GM21717 (cell line): Measurements from ENCODE around the gene TCHHL1.
"Not testable (repeated sequence)": the region's sequence is repeated elsewhere in the genome, so short reads cannot be mapped to it uniquely, and the experiment has no call there.

Source experiments
- ATAC-seq: cut with Tn5 transposase; IDR thresholded peaks from one replicate; pipeline ENCODE4 v1.9.1; 2021; ENCODE audit warnings: mild to moderate bottlenecking, moderate library complexity; ENCODE audit not compliant: unreplicated experiment

TCHHL1 gene

DNA sequence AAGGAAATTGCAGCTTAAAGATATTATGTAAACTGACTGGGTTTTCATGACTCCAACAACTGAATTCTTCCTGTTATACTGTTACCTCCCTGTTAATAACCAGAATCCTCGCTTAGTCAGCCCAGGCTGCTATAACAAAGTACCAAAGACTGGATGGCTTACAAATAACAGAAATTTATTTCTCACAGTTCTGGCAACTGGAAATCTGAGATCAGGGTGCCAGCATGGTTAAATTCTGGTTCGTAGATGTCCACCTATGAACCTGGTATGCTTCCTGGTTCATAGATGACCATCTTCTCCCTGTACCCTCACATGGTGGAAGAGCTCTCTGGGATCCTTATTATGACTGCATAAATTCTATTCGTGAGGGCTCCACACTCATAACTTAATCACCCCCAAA lies 8.1 kb upstream of the TCHHL1 start:
- ATAC-seq: no peak

- no peak for ATAC-seq
These were observed 2.1 kb downstream of the TCHHL1 start for GRCh38 chr1:152086760-152087159.

DNA sequence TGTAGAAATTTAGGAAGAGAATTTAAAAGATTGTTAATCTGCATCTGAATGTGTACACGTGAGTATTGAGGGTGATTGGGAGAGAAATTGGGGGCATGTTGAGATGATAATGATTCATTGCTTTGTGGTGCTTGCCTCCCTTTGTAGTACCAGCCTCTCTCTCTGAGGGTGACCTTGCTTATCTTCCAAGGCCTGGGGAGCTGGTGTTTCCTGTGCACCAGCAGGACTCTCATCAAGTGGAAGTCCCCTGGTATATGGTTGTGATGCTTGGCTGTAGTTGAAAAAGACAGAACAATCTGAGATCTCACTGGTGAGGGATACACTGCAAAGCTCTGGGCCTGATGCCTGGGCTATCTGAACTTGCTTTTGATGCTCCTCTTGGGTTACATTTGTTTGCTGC lies 4.0 kb downstream of the TCHHL1 start:
- no peak for ATAC-seq

DNA sequence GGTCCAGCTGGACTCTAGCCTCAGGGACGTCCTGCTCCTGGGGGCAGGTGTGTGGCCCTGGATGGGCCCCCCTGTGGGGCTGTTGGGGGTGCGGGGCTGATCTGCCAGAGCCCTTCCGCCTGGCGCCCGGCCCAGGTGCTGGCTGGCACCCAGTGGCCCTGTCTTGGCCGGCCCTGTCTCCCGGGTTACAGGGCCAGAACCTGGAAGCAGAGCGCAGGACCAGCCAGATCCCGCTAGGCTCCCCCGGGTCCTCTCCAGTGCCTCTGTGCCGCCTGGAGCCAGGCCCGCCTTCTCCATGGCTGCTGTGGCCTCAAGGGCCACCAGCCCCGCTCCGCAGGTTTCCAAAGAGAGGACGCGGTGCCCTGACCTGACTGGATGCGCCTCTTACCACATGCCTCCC lies 7.8 kb downstream of the TCHHL1 start:
- ATAC-seq: not testable (repeated sequence)

DNA sequence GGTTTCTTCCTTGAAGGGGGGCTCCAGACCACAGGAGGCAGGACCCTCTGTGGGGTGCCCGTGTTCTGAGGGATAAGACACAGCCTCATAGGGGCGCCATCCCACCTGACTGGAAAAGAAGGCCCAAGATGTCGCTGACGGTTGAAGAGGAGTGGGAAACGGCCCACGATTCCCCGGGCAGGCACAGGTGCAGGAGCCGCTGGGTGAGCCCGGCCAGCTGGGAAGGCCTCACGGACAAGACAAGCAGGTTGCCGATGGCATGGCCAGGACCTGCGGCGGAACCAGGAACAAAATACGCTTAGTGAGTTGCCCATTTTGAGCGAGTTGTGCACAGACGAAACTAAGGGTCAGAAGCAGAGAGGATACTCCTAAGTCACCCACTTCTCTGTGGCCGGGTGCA lies 8.4 kb downstream of the TCHHL1 start:
- not testable (repeated sequence) for ATAC-seq

- ATAC-seq: no peak
These were observed 9.9 kb downstream of the TCHHL1 start for GRCh38 chr1:152078831-152079441.

GRCh38 chr1:152072311-152072710 lies 16.6 kb downstream of the TCHHL1 start:
- no peak for ATAC-seq

DNA sequence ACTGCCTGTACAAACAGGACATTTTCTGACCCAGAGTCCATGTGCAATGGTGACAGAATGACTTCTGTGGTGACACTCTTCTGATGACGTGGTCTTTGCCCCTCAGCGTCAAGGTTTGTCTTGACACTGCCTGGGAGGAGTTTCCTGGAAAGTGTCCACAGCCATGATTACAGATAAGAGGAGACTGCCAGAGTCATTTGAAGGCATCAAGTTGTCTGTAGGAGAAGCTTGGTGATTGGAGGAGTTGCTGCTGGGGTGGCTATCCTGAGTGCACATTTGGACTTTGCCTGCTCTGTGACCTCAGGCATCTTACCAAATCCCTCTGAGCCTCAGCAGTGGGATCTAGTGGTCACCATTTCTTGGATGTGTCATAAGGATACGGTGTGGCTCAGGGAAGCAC lies 17.7 kb downstream of the TCHHL1 start:
- no peak for ATAC-seq

DNA sequence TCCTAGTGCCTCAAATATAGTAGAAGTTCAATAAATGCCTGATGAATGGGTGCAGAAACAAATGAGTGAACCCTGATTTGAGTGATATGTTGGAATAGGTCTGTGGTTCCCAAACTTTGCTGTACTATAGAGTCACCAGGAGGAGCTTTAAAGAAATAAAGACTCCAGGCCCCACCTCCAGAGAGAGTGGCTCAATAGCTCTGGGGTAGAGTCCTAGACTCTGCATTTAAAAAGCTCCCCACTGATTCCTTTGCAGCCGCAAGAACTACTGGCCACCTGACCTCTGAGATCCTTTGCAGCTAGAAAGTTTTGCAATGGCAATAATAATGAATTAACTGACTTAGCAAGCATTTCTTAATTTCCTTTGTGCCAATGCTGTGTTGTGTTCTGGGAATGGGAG lies 20.9 kb downstream of the TCHHL1 start:
- ATAC-seq: no peak

DNA sequence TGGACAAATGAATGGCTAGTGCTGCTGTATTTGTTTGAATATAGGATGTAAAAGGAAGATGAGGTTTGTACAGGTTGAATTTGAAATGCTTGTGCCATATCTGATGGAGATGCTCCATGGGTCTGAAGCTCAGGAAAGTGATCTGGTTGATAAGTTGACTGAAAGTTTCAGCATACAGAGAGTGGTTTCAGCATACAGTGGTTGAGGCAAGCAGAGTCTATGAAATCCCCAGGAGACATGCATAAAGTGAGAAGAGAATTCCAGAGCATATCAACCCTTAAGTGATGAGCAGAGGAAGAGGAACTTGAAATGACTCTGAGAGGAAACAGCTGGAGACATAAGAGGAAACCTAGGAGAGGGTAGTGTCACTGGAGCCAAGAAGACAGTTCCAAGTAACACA lies 21.7 kb downstream of the TCHHL1 start:
- no peak for ATAC-seq

- ATAC-seq: no peak
These were observed 26.9 kb downstream of the TCHHL1 start for GRCh38 chr1:152061952-152062351.

DNA sequence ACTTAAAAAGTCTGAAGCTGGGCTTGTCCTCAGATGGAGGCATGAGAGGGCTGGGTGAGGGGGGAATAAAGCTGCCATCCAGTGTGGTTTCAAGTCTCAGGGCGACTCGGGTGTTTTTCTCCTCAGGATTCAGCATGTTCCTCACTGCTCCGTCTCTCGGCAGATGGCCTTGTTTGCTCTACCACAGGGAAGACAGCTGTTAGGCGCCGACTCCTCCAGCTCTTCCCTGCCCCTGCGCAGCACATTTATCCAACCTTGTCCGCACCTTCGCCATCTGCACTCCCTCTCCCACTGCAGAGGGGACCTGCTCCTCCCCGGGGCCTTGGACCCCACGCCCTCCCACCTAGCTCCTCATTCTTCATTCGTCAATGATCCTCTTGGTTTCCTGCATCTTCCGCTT lies 35.5 kb downstream of the TCHHL1 start:
- no peak for ATAC-seq

DNA sequence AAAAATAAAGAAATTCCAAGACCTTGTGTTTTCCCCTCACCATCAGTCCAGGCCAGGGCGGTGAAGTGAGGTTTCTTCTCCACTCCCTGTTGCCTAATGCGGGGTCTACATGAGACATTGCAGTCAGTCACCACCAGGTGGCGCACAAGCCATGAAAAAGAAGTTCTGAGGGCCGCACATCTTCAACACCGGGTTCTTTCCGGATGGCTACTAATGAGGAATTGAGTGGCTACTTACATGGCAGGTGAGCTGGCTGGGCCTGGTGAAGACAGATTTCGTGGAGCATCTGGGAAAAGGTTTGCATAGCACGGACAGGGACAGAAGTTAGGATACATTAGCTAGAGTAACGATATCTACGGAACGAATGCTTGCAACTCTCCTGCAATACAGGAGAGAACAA lies 36.3 kb downstream of the TCHHL1 start:
- ATAC-seq: no peak

DNA sequence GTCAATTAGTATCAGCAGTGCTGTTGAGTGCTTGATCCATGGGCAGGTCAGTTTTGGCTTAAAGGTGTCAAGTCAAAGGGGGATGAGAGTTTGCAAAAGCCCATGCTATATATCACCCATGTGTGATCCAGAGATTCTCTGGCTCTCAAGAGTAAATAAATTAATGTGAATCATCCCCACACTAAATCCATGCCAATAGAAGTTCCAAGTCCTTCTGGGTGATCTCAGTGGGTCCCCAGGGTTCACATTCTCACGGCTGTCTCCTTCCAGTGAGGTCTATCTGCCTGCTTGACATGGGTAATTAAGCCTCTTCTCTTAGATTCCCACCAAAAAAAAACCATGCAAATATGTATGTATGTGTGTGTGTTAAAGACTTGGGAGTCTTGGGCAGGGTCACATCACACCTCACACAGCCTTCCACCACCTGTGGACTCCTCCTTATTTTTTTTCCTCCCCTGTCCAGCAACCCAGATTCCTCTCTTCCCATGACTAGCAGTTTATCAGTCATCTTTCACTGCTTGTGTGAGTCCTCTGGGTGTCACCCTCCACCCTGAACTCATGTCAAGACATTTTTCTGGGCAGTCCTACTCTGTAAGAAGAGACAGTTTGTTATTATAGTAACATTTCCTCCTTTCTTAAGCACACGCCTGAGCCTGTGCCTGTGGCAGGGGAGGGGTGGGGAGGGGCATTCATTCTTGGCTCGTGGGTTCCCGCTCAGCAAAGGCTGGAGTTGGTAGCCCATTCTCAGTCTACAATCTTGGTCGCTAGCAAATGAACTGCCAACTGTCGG lies 37.8 kb downstream of the TCHHL1 start:
- ATAC-seq: no peak

DNA sequence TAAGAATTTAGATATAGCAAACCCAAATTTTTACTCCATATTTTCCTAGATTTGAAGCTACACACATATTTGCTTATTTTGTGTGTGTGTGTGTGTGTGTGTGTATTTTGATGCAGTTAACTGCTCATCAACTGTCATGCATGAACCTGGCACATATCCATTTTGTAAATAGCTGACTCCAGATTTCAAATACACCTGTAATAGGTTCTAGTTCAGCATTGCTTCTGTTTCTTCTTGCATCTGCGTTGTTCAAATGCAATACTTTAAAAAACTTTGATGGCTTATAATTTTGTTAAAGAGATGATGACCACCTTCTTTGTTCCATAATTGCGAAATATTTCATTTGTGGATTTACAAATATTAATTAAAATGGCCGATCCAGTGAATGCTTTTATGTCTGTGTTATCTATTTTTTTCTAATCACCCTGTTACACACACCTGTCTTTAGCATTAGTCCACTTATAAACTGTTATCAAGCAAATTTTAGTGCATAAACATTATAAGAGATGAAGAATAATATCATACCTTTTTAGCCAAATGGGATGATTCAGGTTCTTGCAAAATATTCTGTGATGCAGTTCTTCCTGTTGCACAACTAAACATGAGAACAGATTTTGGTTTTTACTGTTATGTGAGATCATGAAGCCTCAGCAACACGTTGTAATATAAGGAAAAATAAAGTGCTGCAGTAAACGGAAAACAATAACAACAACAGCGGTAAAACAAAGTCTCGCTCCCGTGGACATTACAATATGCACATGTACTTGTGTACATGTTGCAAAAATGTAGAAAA lies 39.4 kb downstream of the TCHHL1 start:
- no peak for ATAC-seq

DNA sequence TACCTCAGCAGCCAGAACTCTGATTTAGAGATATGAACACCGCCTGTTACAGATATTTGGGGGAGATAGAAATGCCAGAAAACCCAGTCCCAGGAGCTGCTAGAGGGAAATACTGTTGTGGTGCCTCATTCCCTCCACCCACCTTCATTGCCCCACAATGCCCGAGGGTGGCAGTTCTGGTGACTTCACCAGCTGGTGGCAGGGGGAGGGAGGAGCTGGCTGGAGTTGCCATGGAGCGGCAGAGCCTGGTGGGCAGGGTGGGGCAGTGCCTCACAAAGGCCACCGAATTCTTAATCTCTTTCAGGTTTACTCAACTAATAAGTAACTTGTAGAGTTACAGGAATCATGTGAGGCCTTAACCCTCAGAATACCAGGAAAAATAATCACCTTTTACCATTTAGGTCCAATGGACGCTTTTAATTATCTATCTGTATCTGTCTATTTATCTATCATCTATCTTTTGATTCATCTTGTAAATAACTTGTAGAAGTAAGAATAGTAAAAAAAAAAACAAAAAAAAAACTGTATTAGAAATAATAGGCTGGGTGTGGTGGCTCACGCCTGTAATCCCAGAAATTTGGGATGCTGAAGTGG lies 40.4 kb downstream of the TCHHL1 start:
- ATAC-seq: peak; percentile 16

DNA sequence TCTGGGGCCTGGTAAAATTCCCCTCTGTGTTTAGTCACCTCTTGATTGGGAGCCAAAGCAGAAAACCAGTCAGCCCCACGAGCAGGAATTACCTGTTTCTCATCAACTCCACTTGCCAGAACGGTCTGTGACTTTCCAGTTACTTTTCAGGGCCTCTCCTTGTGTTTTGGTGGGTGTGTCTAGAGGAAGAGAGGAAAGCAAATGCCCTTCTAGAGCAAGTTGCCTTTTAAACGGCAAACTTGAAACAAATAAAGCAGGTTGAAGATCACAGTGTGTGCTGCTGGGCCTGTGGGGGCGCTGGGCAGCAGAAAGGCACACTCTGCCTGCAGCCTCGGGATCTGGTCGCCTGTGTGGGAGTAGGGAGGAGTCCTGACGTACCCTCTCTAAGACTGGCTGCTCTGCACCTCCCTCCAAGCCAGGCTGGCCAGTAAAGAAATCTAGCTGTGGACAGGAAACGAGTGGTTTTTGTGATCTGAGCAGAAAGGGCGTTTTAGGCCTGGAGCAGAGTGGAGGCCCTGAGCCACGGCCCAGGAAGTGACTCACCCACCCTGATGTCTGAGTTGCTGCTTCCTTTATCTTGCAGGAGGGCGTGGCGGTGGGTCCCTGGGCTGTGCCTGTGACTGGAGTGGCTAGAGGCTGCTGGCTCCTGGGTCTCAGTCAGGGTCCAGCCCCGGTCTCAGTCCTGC lies 41.0 kb downstream of the TCHHL1 start:
- peak; percentile 90 for ATAC-seq

DNA sequence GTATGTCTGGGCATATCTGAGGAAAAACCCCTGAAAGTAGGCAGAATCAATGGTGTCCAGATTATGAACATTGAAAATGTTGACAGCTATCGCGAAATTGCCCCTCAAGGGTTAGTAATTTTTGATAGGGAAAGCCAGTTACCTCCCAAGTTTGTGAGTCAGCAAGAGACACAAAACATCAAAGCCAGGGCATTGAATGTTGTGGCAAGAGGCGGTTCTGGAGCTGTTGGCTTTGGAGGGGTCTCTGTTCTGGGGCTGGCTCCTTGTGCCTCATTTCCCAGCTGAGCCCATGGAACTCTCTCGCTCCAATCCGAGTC lies 41.5 kb downstream of the TCHHL1 start:
- no peak for ATAC-seq

DNA sequence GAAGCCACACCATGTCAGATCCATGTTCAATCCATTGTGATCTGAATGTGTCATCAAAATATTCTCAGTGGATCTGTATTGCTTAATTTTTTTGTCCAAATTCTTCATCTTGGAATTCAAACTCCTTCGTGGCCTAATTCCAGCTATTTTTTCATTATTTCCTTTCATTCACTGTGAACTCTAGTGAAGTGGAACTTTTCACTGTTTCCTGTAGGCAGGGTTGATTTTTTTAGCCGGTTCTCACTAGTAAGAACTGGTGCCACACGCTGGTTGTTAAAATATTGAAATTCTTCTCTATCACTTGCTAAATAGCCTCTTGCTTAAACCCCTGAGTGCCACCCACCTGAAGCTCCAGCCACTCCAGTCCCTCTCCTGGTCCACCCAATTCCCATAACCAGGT lies 44.5 kb downstream of the TCHHL1 start:
- ATAC-seq: no peak

DNA sequence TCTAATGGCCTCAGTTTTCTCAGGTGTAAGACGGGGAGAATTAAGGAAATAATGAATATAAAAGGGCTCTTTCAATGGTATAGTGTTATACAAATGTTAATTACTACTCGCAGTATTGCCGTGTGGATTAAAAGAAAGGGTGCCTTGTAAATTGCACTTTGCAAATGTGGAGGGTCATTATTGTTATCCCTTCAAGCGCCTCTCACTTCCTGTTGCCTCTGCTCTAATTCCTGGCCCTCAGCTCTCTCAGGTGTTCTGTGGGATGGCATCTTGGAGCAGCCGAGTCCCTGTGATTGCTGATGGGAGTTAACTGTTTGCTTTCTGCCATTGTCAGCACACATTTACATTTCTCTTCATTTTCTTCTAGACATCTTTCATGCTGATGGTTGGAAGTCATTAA lies 45.0 kb downstream of the TCHHL1 start:
- ATAC-seq: no peak

DNA sequence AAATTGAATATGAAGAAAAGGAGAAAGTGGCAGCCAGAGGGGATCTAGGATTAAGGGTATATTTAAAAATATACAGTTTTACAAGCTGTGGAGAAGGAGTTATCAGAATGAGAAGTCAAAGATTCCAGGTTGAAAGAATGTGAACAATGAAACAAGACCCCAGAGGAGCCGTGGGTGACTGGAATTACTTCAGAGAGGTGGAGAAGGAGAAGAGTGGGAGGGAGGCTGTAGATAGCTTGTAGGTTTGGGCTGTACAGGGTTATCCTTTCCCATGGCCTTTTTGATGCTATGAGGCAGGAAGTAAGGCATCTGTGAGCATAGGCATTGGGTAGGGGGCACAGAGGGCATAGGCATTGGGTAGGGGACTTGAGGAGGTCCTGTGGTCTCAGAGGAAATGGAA lies 46.8 kb downstream of the TCHHL1 start:
- ATAC-seq: no peak
